ENCODE data around the gene CALHM1. TPM values are rescaled to one million over a fixed set of nuclear protein-coding genes. Genes with fewer than 3 reads are reported as not detected.
"Not testable (repeated sequence)": the region's sequence is repeated elsewhere in the genome, so short reads cannot be mapped to it uniquely, and the experiment has no call there.

CALHM1 gene
- total RNA-seq, 1 donor from 2014 or later: not detected

GRCh38 chr10:103486635-103487409 lies 28.1 kb upstream of the CALHM1 start:
- not testable (repeated sequence) for DNase-seq (ENCODE audit: extremely low read depth, low read depth, low spot score)

GRCh38 chr10:103481974-103482531 lies 23.4 kb upstream of the CALHM1 start:
- peak; percentile 60 for DNase-seq (ENCODE audit: extremely low read depth, low read depth, low spot score)

- no peak for DNase-seq (ENCODE audit: extremely low read depth, low read depth, low spot score)
These were observed 21.8 kb upstream of the CALHM1 start for GRCh38 chr10:103480521-103480920.

- DNase-seq (ENCODE audit: extremely low read depth, low read depth, low spot score): no peak
These were observed 20.4 kb upstream of the CALHM1 start, which contains the start of gene CALHM3 for GRCh38 chr10:103479135-103479534. CALHM3 (minus strand) TSS chr10:103479240; CDS start chr10:103479032, 208 bp downstream.

- DNase-seq (ENCODE audit: extremely low read depth, low read depth, low spot score): no peak
These were observed 20.0 kb upstream of the CALHM1 start for GRCh38 chr10:103478671-103479070.

GRCh38 chr10:103476046-103476768 lies 17.5 kb upstream of the CALHM1 start:
- no peak for DNase-seq (ENCODE audit: extremely low read depth, low read depth, low spot score)

GRCh38 chr10:103475437-103475836 lies 16.7 kb upstream of the CALHM1 start:
- no peak for DNase-seq (ENCODE audit: extremely low read depth, low read depth, low spot score)

GRCh38 chr10:103474077-103474476 lies 15.4 kb upstream of the CALHM1 start:
- no peak for DNase-seq (ENCODE audit: extremely low read depth, low read depth, low spot score)

- DNase-seq (ENCODE audit: extremely low read depth, low read depth, low spot score): no peak
These were observed 14.6 kb upstream of the CALHM1 start for GRCh38 chr10:103473261-103473671.

GRCh38 chr10:103472005-103472404 lies 13.3 kb upstream of the CALHM1 start:
- no peak for DNase-seq (ENCODE audit: extremely low read depth, low read depth, low spot score)

GRCh38 chr10:103470761-103471653 lies 12.3 kb upstream of the CALHM1 start:
- DNase-seq (ENCODE audit: extremely low read depth, low read depth, low spot score): no peak

- DNase-seq (ENCODE audit: extremely low read depth, low read depth, low spot score): no peak
These were observed 10.5 kb upstream of the CALHM1 start for GRCh38 chr10:103469201-103469600.

GRCh38 chr10:103467406-103467805 lies 8.7 kb upstream of the CALHM1 start:
- DNase-seq (ENCODE audit: extremely low read depth, low read depth, low spot score): no peak

GRCh38 chr10:103466734-103467133 lies 8.0 kb upstream of the CALHM1 start:
- no peak for DNase-seq (ENCODE audit: extremely low read depth, low read depth, low spot score)

- DNase-seq (ENCODE audit: extremely low read depth, low read depth, low spot score): no peak
These were observed 6.9 kb upstream of the CALHM1 start for GRCh38 chr10:103465411-103466179.

GRCh38 chr10:103463499-103463898 lies 4.8 kb upstream of the CALHM1 start:
- no peak for DNase-seq (ENCODE audit: extremely low read depth, low read depth, low spot score)

GRCh38 chr10:103459615-103460014 lies 915 bp upstream of the CALHM1 start:
- DNase-seq (ENCODE audit: extremely low read depth, low read depth, low spot score): no peak

GRCh38 chr10:103457896-103458583 lies 660 bp downstream of the CALHM1 start:
- DNase-seq (ENCODE audit: extremely low read depth, low read depth, low spot score): no peak

GRCh38 chr10:103457176-103457712 lies 1.5 kb downstream of the CALHM1 start:
- DNase-seq (ENCODE audit: extremely low read depth, low read depth, low spot score): no peak
